Gastroesophageal sphincter (tissue), 3 donors: Measurements from ENCODE around the gene TMEM165.

ENCODE experiments used
- CTCF ChIP-seq, 4 experiments: fragments of 200-600 bp in 2 of 4; fragments of 450-650 bp in 2 of 4; sonication (generic) in 1 of 4; IDR thresholded peaks; one replicate each; pipeline ENCODE4 v1.5.1; 2017 to 2019; ENCODE audit warnings: antibody characterized with exemption in 4 of 4, mild to moderate bottlenecking in 2 of 4, moderate library complexity in 2 of 4
- EP300 ChIP-seq: sonication (generic); formaldehyde crosslinking; IDR thresholded peaks from one replicate; pipeline ENCODE4 v1.6.1; 2017; ENCODE audit warnings: antibody characterized with exemption, mild to moderate bottlenecking
- POLR2A ChIP-seq, 2 donors: fragments of 450-650 bp; IDR thresholded peaks; one replicate each; pipeline ENCODE4 v1.6.1; 2017; ENCODE audit warnings: antibody characterized with exemption in 2 of 2, mild to moderate bottlenecking in 2 of 2, moderate library complexity in 1 of 2

- TF ChIP-seq CTCF (IDR thresholded peaks at IDR 0.05), result no peak
- TF ChIP-seq POLR2A (IDR thresholded peaks at IDR 0.05), result no peak
- TF ChIP-seq EP300, result no peak
Measured at GRCh38 chr4:55358246-55358645, 37.5 kb upstream of the TMEM165 start.
